HL-60 (cell line): ENCODE results near the gene TK2.

ENCODE experiments used
- GABPA ChIP-seq: IDR thresholded peaks from 2 replicates; pipeline ENCODE4 v1.6.1; 2012; ENCODE audit warnings: low read depth
- POLR2AphosphoS5 ChIP-seq: IDR thresholded peaks from 2 replicates; pipeline ENCODE4 v1.6.1; 2012; ENCODE audit warnings: low read depth
- SPI1 ChIP-seq: IDR thresholded peaks from 2 replicates; pipeline ENCODE4 v1.6.1; 2012; ENCODE audit warnings: low read depth, mild to moderate bottlenecking, borderline replicate concordance
- TF ChIP-seq, protein P1 (sequence below): IDR thresholded peaks from one replicate; pipeline ENCODE4 v1.5.1; 2011; ENCODE audit warnings: low read length, control low read depth, inconsistent platforms; ENCODE audit not compliant: insufficient read depth
- TF ChIP-seq, protein P2 (sequence below): IDR thresholded peaks from 2 replicates; pipeline ENCODE4 v1.6.1; 2012; ENCODE audit warnings: low read depth; ENCODE audit not compliant: insufficient replicate concordance

DNA sequence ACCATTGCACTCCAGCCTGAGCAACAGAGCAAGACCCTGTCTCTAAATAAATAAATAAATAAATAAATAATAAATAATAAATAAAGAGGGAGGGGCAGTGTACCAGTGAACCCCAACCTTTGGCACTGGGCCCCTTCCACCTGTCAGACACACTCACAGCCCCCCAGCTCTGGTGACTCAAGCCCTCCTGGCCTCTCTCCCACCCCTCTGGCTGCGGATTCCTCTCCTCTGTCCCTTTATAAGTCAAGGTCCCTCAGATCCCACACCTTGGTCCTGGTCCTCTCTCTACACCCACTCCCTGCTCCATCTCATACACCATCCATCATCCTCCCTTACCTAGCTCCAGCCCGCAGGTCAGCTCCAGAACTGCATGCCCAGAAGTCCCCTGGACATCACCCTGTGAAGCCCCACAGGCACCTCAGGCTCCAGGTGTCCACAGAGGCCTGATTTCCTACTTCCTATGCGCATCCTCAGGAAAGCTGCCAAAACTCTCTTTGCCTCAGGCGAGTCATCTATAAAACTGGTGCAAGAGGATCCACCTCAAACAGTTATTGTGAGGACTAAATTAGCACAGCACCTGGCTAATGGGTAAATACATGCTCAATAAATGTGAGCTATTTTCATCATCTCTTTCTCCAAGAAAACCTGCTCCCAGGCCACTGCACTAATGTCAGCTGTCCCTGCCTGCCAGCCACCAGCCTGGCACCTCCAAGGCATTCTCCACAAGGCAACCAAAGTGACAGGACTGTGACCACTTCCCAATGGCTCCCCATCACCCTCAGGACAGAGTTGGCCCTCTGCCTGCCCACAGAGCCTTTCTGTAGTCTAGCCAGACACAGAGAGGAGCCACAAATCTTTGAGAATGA lies 76.0 kb downstream of the TK2 start:
- TF ChIP-seq, protein P1, sequence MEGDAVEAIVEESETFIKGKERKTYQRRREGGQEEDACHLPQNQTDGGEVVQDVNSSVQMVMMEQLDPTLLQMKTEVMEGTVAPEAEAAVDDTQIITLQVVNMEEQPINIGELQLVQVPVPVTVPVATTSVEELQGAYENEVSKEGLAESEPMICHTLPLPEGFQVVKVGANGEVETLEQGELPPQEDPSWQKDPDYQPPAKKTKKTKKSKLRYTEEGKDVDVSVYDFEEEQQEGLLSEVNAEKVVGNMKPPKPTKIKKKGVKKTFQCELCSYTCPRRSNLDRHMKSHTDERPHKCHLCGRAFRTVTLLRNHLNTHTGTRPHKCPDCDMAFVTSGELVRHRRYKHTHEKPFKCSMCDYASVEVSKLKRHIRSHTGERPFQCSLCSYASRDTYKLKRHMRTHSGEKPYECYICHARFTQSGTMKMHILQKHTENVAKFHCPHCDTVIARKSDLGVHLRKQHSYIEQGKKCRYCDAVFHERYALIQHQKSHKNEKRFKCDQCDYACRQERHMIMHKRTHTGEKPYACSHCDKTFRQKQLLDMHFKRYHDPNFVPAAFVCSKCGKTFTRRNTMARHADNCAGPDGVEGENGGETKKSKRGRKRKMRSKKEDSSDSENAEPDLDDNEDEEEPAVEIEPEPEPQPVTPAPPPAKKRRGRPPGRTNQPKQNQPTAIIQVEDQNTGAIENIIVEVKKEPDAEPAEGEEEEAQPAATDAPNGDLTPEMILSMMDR = no peak
- TF ChIP-seq SPI1 (no peak), POLR2AphosphoS5 (no peak), GABPA (no peak)
- TF ChIP-seq, protein P2, sequence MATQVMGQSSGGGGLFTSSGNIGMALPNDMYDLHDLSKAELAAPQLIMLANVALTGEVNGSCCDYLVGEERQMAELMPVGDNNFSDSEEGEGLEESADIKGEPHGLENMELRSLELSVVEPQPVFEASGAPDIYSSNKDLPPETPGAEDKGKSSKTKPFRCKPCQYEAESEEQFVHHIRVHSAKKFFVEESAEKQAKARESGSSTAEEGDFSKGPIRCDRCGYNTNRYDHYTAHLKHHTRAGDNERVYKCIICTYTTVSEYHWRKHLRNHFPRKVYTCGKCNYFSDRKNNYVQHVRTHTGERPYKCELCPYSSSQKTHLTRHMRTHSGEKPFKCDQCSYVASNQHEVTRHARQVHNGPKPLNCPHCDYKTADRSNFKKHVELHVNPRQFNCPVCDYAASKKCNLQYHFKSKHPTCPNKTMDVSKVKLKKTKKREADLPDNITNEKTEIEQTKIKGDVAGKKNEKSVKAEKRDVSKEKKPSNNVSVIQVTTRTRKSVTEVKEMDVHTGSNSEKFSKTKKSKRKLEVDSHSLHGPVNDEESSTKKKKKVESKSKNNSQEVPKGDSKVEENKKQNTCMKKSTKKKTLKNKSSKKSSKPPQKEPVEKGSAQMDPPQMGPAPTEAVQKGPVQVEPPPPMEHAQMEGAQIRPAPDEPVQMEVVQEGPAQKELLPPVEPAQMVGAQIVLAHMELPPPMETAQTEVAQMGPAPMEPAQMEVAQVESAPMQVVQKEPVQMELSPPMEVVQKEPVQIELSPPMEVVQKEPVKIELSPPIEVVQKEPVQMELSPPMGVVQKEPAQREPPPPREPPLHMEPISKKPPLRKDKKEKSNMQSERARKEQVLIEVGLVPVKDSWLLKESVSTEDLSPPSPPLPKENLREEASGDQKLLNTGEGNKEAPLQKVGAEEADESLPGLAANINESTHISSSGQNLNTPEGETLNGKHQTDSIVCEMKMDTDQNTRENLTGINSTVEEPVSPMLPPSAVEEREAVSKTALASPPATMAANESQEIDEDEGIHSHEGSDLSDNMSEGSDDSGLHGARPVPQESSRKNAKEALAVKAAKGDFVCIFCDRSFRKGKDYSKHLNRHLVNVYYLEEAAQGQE = no peak
